ENCODE results near the gene SYNPO2. TPM values are rescaled to one million over a fixed set of nuclear protein-coding genes. Genes with fewer than 3 reads are reported as not detected.
A peak's percentile ranks its signal among the peaks of the same experiment; 100 is the strongest.

Gene SYNPO2
- total and polyA plus RNA-seq, 2 of the 8 experiments (the other 6 are each of a cell fraction or from before 2014, with no cell fraction given) = 0.50 to 4.2 TPM

DNA sequence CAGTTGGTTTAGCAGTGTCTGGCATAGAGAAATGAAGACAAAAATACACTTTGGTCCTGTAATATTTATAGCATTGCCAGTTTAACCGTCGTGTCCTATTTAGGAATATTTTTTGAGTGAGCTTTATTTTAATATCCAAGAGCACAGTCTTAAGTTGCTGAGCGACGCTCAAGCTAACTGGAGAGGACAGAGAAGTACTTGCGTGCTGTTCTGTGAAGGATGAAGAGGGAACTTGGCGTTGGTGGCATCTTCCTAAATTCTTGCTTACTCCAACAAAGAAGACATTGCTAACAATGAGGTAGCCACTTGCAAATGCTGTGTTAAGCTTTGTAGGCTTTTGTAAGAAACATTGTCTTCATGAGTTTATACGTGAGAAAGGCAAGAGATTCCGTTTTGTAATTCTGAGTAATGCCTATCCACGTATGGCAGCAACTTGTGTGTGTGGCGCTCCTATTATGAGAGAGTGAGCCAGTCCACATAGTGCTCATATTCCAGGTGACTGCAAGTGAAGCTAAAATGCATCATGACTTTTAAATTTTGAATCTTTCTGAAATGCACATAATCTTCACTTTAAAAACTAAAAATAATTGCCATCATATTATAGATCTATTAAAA, 50.6 kb downstream of the SYNPO2 start:
- Histone ChIP-seq H3K56ac (replicated peaks; ENCODE audit: insufficient read length, low read depth, low read length) (no peak overlapping the region), H2BK20ac (ENCODE audit: low read length) (no peak overlapping the region), H3K27me3 (replicated peaks in 1 of 4; ENCODE audit: control insufficient read depth in 3 of 4, extremely low read depth in 1 of 4, insufficient read depth in 3 of 4, low read length in 3 of 4) (no peaks in the 10 kb centered on the region), H4K8ac (ENCODE audit: extremely low read depth, insufficient read depth, low read length) (no peak overlapping the region), H2BK12ac (ENCODE audit: low read depth, low read length) (no peak overlapping the region), H3K9ac (replicated peaks in 1 of 4; ENCODE audit: extremely low read depth in 1 of 4, low read depth in 3 of 4, low read length in 3 of 4) (no peak overlapping the region), H2AK5ac (ENCODE audit: low read depth, low read length) (no peak overlapping the region), H3K14ac (ENCODE audit: insufficient read length) (no peak overlapping the region), H3K23me2 (ENCODE audit: low read depth, low read length) (no peaks in the 10 kb centered on the region), H4K91ac (replicated peaks; ENCODE audit: insufficient read length, low read length) (no peak overlapping the region), H4K20me1 (replicated peaks in 1 of 2; ENCODE audit: control insufficient read depth in 1 of 2, insufficient read depth in 2 of 2, low read length in 2 of 2) (no peaks in the 10 kb centered on the region), H3K18ac (ENCODE audit: extremely low read depth, low read length) (no peak overlapping the region), H3K9me3 (ENCODE audit: insufficient read depth in 2 of 2, low read depth in 1 of 2, low read length in 1 of 2) (no peaks in the 10 kb centered on the region), H3K79me1 (ENCODE audit: low read depth, low read length) (no peaks in the 10 kb centered on the region), H2BK5ac (ENCODE audit: low read depth, low read length) (no peak overlapping the region), H3K4me2 (ENCODE audit: insufficient read depth in 1 of 2, low read depth in 2 of 2, low read length in 2 of 2) (no peak overlapping the region; a peak in 1 of 4 replicates), H3K27ac (ENCODE audit: low read depth, low read length) (no peak overlapping the region), H3K36me3 (ENCODE audit: control insufficient read depth in 2 of 4, insufficient read depth in 4 of 4, low read length in 3 of 4) (no peaks in the 10 kb centered on the region), H3K4ac (replicated peaks; ENCODE audit: insufficient read length, low read depth, low read length) (no peak overlapping the region), H3K79me2 (ENCODE audit: control insufficient read depth in 1 of 2, insufficient read depth in 2 of 2, low read length in 2 of 2) (no peaks in the 10 kb centered on the region), H2BK120ac (replicated peaks; ENCODE audit: low read depth, low read length) (no peak overlapping the region), H3K23ac (ENCODE audit: insufficient read length) (no peak overlapping the region), H2BK15ac (ENCODE audit: low read length) (no peak overlapping the region), H4K5ac (ENCODE audit: insufficient read length, low read depth, low read length) (no peak overlapping the region), H2AFZ (ENCODE audit: low read length) (no peak overlapping the region), H3K4me1 (replicated peaks in 1 of 4; ENCODE audit: control insufficient read depth in 3 of 4, insufficient read depth in 4 of 4, low read length in 3 of 4) (peaks cover 0 to 5% (median 4%) of the 10 kb centered on the region in 4 experiments; a peak in 5 of 7 replicates), H3K4me3 (ENCODE audit: extremely low read depth in 1 of 4, insufficient read depth in 2 of 4, low read depth in 3 of 4, low read length in 4 of 4) (no peak overlapping the region)
- no peak for TF ChIP-seq RNF2 (IDR thresholded peaks at IDR 0.05; ENCODE audit: borderline replicate concordance, low read depth, low read length, missing control alignments, poor library complexity, severe bottlenecking)
- TF ChIP-seq TBP (IDR thresholded peaks at IDR 0.05; ENCODE audit: low read depth, low read length) = no peak
- no peak for TF ChIP-seq CREB1 (IDR thresholded peaks at IDR 0.05)
- no peak for TF ChIP-seq FOSL1 (IDR thresholded peaks at IDR 0.05; ENCODE audit: insufficient read depth, low read depth, low read length)
- no peak for TF ChIP-seq TCF12 (IDR thresholded peaks at IDR 0.05; ENCODE audit: low read depth, low read length)
- TF ChIP-seq CBX8 (IDR thresholded peaks at IDR 0.05; ENCODE audit: borderline replicate concordance, low read depth, low read length) = no peak
- no peak for TF ChIP-seq TEAD4 (IDR thresholded peaks at IDR 0.05; ENCODE audit: low read depth, low read length)
- no peak for TF ChIP-seq BACH1 (IDR thresholded peaks at IDR 0.05; ENCODE audit: low read length)
- ChIA-PET POLR2A (ENCODE audit: partially characterized antibody) (interaction anchor here (0.8 kb wide), 1 partner anchor 135 kb away, joined by 3 read pairs; no protein-coding TSS in a partner anchor), CTCF (ENCODE audit: partially characterized antibody) (interaction anchor here (0.9 to 1.9 kb wide), 8 partner anchors 8 to 200 kb away, joined by 3 to 6 read pairs (median 4); no protein-coding TSS in a partner anchor)
- no peak for DNase-seq (ENCODE audit: low read depth in 1 of 2, low spot score in 2 of 2)
- 88% methylated on average over 10 of the region's 10 CpGs; no CpG with 5 or more reads in 1 of the 2 experiments for WGBS, 2 experiments (ENCODE audit: extremely low coverage in 1 of 2, insufficient coverage in 1 of 2, insufficient read length in 1 of 2, insufficient replicate concordance in 2 of 2, low coverage in 1 of 2, low lambda C conversion rate in 2 of 2, missing lambda C conversion rate in 1 of 2)
- peak; percentile 55 for FAIRE-seq

Data from H1 (cell line).